NT2/D1 (cell line): ENCODE data around the gene ZNF766.

Source experiments
- DNase-seq: peaks from one replicate; pipeline ENCODE4 v3.0.0-alpha.2; 2011; ENCODE audit warnings: low read depth, low spot score
- H3K27me3 ChIP-seq: 2 replicates; pipeline ENCODE4 v1.6.0; 2011; ENCODE audit warnings: mild to moderate bottlenecking; ENCODE audit not compliant: insufficient read length, insufficient read depth
- H3K36me3 ChIP-seq: 2 replicates; pipeline ENCODE4 v1.6.1; 2011; ENCODE audit warnings: mild to moderate bottlenecking, low read length, mixed read lengths; ENCODE audit not compliant: insufficient read depth, insufficient read length
- H3K4me1 ChIP-seq: 2 replicates; pipeline ENCODE4 v1.5.1; 2011; ENCODE audit not compliant: insufficient read depth, insufficient read length
- H3K4me3 ChIP-seq: 2 replicates; pipeline ENCODE4 v1.5.1; 2011; ENCODE audit warnings: low read depth; ENCODE audit not compliant: insufficient read length
- H3K9ac ChIP-seq: 2 replicates; pipeline ENCODE4 v1.6.0; 2011; ENCODE audit warnings: low read depth; ENCODE audit not compliant: insufficient read length
- H3K9me3 ChIP-seq: 2 replicates; pipeline ENCODE4 v1.5.1; 2011; ENCODE audit warnings: mild to moderate bottlenecking, low read length; ENCODE audit not compliant: insufficient read depth
- SUZ12 ChIP-seq: IDR thresholded peaks from 2 replicates; pipeline ENCODE4 v1.6.1; 2011; ENCODE audit not compliant: insufficient read length, insufficient read depth; ENCODE audit errors: extremely low read depth
- YY1 ChIP-seq: IDR thresholded peaks from 2 replicates; pipeline ENCODE4 v1.6.1; 2011; ENCODE audit not compliant: insufficient read length, insufficient read depth
- ZNF274 ChIP-seq: IDR thresholded peaks from 2 replicates; pipeline ENCODE4 v1.6.1; 2011; ENCODE audit warnings: mild to moderate bottlenecking, low read depth, low read length

The ZNF766 gene

GRCh38 chr19:52227980-52228379 is 41.4 kb upstream of the ZNF766 start:
- TF ChIP-seq SUZ12 = no peak
- TF ChIP-seq YY1 = no peak
- TF ChIP-seq ZNF274 = no peak
- peaks cover 71% of the 10 kb centered on the region for H3K36me3 ChIP-seq
- no peaks in the 10 kb centered on the region for H3K4me1 ChIP-seq
- no peak for DNase-seq
- no peaks in the 10 kb centered on the region for H3K9me3 ChIP-seq
- no peak overlapping the region for H3K4me3 ChIP-seq
- H3K9ac ChIP-seq = no peak overlapping the region
- H3K27me3 ChIP-seq = no peaks in the 10 kb centered on the region

- H3K9ac ChIP-seq = no peak overlapping the region
- no peaks in the 10 kb centered on the region for H3K9me3 ChIP-seq
- no peaks in the 10 kb centered on the region for H3K27me3 ChIP-seq
- peaks cover 56% of the 10 kb centered on the region for H3K36me3 ChIP-seq
- TF ChIP-seq SUZ12 (no peak), YY1 (no peak)
- no peak for DNase-seq
- H3K4me3 ChIP-seq = no peak overlapping the region
- no peaks in the 10 kb centered on the region for H3K4me1 ChIP-seq
Measured at GRCh38 chr19:52229524-52229923, 39.9 kb upstream of the ZNF766 start.

GRCh38 chr19:52230685-52231084 is 38.7 kb upstream of the ZNF766 start:
- Histone ChIP-seq H3K4me3 (no peak overlapping the region), H3K9me3 (no peaks in the 10 kb centered on the region), H3K9ac (no peak overlapping the region), H3K27me3 (no peaks in the 10 kb centered on the region), H3K36me3 (peaks cover 50% of the 10 kb centered on the region), H3K4me1 (no peaks in the 10 kb centered on the region)
- no peak for DNase-seq
- TF ChIP-seq YY1 (no peak), SUZ12 (no peak), ZNF274 (no peak)

GRCh38 chr19:52231154-52231910 is 38.1 kb upstream of the ZNF766 start:
- TF ChIP-seq ZNF274 (no peak), YY1 (no peak), SUZ12 (no peak)
- Histone ChIP-seq H3K4me3 (no peak overlapping the region), H3K9ac (no peak overlapping the region), H3K36me3 (peaks cover 43% of the 10 kb centered on the region), H3K9me3 (no peaks in the 10 kb centered on the region), H3K27me3 (no peaks in the 10 kb centered on the region), H3K4me1 (no peaks in the 10 kb centered on the region)
- no peak for DNase-seq

- H3K27me3 ChIP-seq = no peaks in the 10 kb centered on the region
- H3K4me3 ChIP-seq = no peak overlapping the region
- no peak overlapping the region for H3K9ac ChIP-seq
- H3K4me1 ChIP-seq = no peaks in the 10 kb centered on the region
- no peak for TF ChIP-seq ZNF274
- no peak for TF ChIP-seq SUZ12
- TF ChIP-seq YY1 = no peak
- DNase-seq = no peak
- no peaks in the 10 kb centered on the region for H3K9me3 ChIP-seq
- H3K36me3 ChIP-seq = peaks cover 16% of the 10 kb centered on the region
Measured at GRCh38 chr19:52234406-52234805, 35.0 kb upstream of the ZNF766 start.

- no peaks in the 10 kb centered on the region for H3K27me3 ChIP-seq
- H3K36me3 ChIP-seq = no peaks in the 10 kb centered on the region
- H3K4me1 ChIP-seq = no peaks in the 10 kb centered on the region
- H3K9me3 ChIP-seq = no peaks in the 10 kb centered on the region
- no peak for DNase-seq
- no peak overlapping the region for H3K9ac ChIP-seq
- no peak overlapping the region for H3K4me3 ChIP-seq
- TF ChIP-seq YY1 (no peak), ZNF274 (no peak), SUZ12 (no peak)
Measured at GRCh38 chr19:52237197-52237596, 32.2 kb upstream of the ZNF766 start.

- no peaks in the 10 kb centered on the region for H3K27me3 ChIP-seq
Measured at GRCh38 chr19:52237771-52238400, 31.5 kb upstream of the ZNF766 start.

More at GRCh38 chr19:52237771-52238400, 31.5 kb upstream of the ZNF766 start:
- peak overlapping the region; percentile 21 for H3K9ac ChIP-seq
- H3K36me3 ChIP-seq = no peaks in the 10 kb centered on the region
- H3K4me3 ChIP-seq = no peak overlapping the region
- no peak for TF ChIP-seq ZNF274
- TF ChIP-seq SUZ12 = no peak
- TF ChIP-seq YY1 = no peak
- H3K4me1 ChIP-seq = no peaks in the 10 kb centered on the region
- H3K9me3 ChIP-seq = no peaks in the 10 kb centered on the region
- peak; percentile 36 for DNase-seq
